GM21515 (cell line): ENCODE measurements around the gene ZCCHC3.
A peak's percentile ranks its signal among the peaks of the same experiment; 100 is the strongest.
"Not testable (repeated sequence)": the region's sequence is repeated elsewhere in the genome, so short reads cannot be mapped to it uniquely, and the experiment has no call there.

Source experiments
- ATAC-seq: cut with Tn5 transposase; IDR thresholded peaks from one replicate; pipeline ENCODE4 v1.9.1; 2021; ENCODE audit not compliant: unreplicated experiment

ZCCHC3 gene

GRCh38 chr20:336040-336439 lies 38.7 kb downstream of the ZCCHC3 start:
- not testable (repeated sequence) for ATAC-seq

- no peak for ATAC-seq
Observed at GRCh38 chr20:341682-342081, 44.3 kb downstream of the ZCCHC3 start.

GRCh38 chr20:343107-343506 lies 45.7 kb downstream of the ZCCHC3 start:
- ATAC-seq = no peak

- no peak for ATAC-seq
Observed at GRCh38 chr20:346033-346639, 48.8 kb downstream of the ZCCHC3 start.

- peak; percentile 36 for ATAC-seq
Observed at GRCh38 chr20:346640-347316, 49.4 kb downstream of the ZCCHC3 start, which contains the start of gene NRSN2. Gene NRSN2, plus strand, starts transcription at chr20:347111. Its CDS starts 2,533 bp downstream, at chr20:349644.

GRCh38 chr20:347317-347639 lies 49.9 kb downstream of the ZCCHC3 start:
- ATAC-seq = peak; percentile 10

GRCh38 chr20:347640-348484 lies 50.5 kb downstream of the ZCCHC3 start:
- ATAC-seq = peak; percentile 70

GRCh38 chr20:348972-349841 lies 51.8 kb downstream of the ZCCHC3 start:
- no peak for ATAC-seq
